ENCODE data around the gene NUP62.

DNA sequence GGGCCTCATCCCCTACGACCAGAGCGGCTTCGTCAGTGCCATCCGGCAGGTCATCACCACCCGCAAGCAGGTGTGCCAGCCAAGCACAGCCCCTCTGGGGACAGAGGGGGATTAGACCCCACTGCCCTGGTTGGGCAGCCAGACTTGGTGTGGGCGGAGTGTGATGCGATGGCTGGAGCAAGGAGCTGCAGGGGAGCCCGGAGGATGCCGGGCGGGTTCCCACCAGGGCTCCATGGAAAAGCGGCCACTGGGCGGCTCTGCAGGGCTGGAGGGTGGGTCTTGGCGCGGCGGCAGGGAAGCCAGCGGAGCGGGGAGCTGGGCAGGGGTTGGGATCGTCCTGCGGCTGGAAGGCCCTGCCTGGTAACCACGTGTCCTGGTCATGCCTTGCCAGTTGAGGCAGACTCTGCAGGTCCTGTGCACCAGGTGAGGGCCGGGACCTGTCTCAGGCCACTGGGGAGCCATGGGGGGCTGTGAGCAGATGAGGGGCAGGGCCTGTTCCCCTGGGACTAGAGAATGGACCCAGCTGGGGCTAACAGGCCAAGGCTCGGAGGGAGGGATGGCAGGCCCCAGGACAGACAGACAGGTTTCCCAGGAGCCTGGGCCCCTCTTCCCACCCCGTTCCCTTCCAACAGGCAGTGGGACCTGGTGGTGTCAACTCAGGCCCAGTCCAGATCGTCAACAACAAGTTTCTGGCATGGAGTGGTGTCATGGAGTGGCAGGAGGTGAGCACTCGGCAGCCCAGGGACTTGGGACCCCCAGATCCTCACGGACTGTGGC lies 72.1 kb downstream of the NUP62 start:
- TF ChIP-seq, protein P1, sequence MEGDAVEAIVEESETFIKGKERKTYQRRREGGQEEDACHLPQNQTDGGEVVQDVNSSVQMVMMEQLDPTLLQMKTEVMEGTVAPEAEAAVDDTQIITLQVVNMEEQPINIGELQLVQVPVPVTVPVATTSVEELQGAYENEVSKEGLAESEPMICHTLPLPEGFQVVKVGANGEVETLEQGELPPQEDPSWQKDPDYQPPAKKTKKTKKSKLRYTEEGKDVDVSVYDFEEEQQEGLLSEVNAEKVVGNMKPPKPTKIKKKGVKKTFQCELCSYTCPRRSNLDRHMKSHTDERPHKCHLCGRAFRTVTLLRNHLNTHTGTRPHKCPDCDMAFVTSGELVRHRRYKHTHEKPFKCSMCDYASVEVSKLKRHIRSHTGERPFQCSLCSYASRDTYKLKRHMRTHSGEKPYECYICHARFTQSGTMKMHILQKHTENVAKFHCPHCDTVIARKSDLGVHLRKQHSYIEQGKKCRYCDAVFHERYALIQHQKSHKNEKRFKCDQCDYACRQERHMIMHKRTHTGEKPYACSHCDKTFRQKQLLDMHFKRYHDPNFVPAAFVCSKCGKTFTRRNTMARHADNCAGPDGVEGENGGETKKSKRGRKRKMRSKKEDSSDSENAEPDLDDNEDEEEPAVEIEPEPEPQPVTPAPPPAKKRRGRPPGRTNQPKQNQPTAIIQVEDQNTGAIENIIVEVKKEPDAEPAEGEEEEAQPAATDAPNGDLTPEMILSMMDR (IDR thresholded peaks at IDR 0.05), result no peak
- no peak for TF ChIP-seq EP300 (IDR thresholded peaks at IDR 0.05)
